Measurements from ENCODE around the gene ALOX15B.

- TF ChIP-seq CTCF (IDR thresholded peaks at IDR 0.05; ENCODE audit: low read depth, low read length) (no peak), EZH2phosphoT487 (IDR thresholded peaks at IDR 0.05; ENCODE audit: low read depth) (no peak)
Measured at GRCh38 chr17:8087075-8087951, 48.5 kb downstream of the ALOX15B start, which contains the start of gene ALOX12B.
